Measurements from ENCODE around the gene HMGB4. TPM values are rescaled to one million over a fixed set of nuclear protein-coding genes. Genes with fewer than 3 reads are reported as not detected.

The HMGB4 gene
- polyA plus RNA-seq, 1 donor (not counting 4 experiments of a cell fraction or from before 2014, with no cell fraction given): not detected

DNA sequence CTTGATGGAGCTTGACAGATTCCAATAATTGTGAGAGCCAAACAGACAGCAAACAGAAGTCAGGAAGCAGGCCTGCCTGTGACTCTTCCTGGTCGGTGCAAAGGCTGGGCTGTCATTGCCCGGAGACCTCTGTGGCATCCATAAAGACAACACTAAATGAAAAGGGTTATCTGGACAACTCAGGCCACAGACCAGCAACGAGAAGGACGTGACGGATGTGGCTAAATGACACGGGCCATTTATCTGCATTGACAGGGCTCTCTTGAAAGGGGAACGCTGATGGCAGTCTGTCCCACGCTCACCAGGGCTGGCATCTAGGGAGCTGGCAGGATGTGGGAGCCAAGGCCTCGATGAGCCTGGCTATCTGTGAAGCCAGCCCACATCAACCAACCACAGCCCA, 35.0 kb downstream of the HMGB4 start:
- FAIRE-seq: no peak
- H3K4me1 ChIP-seq (ENCODE audit: control insufficient read depth, extremely low read depth, insufficient read depth, low read length): peaks cover 11% of the 10 kb centered on the region
- no peaks in the 10 kb centered on the region for H4K20me1 ChIP-seq (ENCODE audit: control insufficient read depth, extremely low read depth, insufficient read depth, low read length)
- H3K9ac ChIP-seq (ENCODE audit: control insufficient read depth, extremely low read depth, insufficient read depth, low read length): no peak overlapping the region
- no peak overlapping the region for H2AFZ ChIP-seq (ENCODE audit: control insufficient read depth, low read length)
- DNase-seq (ENCODE audit: low read depth, low spot score): no peak
- H3K79me2 ChIP-seq (ENCODE audit: control insufficient read depth, insufficient read depth, low read length): no peaks in the 10 kb centered on the region
- H3K27ac ChIP-seq (ENCODE audit: control insufficient read depth, insufficient read depth, low read length): no peak overlapping the region
- no peak overlapping the region for H3K4me2 ChIP-seq (ENCODE audit: control insufficient read depth, extremely low read depth, insufficient read depth, low read depth, low read length)
- H3K36me3 ChIP-seq (ENCODE audit: control insufficient read depth in 2 of 2, extremely low read depth in 1 of 2, insufficient read depth in 2 of 2, low read length in 2 of 2): no peaks in the 10 kb centered on the region
- dilution Hi-C loops (cut with MboI; ENCODE audit: extremely low pct_ligation_motif_present, low sequenced_read_pairs): no loop called here
- H3K9me3 ChIP-seq (ENCODE audit: control insufficient read depth, low read depth, low read length): no peaks in the 10 kb centered on the region
- no peak for TF ChIP-seq EZH2 (IDR thresholded peaks at IDR 0.05; ENCODE audit: low read length)
- TF ChIP-seq, protein P1, sequence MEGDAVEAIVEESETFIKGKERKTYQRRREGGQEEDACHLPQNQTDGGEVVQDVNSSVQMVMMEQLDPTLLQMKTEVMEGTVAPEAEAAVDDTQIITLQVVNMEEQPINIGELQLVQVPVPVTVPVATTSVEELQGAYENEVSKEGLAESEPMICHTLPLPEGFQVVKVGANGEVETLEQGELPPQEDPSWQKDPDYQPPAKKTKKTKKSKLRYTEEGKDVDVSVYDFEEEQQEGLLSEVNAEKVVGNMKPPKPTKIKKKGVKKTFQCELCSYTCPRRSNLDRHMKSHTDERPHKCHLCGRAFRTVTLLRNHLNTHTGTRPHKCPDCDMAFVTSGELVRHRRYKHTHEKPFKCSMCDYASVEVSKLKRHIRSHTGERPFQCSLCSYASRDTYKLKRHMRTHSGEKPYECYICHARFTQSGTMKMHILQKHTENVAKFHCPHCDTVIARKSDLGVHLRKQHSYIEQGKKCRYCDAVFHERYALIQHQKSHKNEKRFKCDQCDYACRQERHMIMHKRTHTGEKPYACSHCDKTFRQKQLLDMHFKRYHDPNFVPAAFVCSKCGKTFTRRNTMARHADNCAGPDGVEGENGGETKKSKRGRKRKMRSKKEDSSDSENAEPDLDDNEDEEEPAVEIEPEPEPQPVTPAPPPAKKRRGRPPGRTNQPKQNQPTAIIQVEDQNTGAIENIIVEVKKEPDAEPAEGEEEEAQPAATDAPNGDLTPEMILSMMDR (optimal IDR thresholded peaks at IDR 0.05 in 1 of 3, IDR thresholded peaks at IDR 0.05 in 1 of 3, conservative IDR thresholded peaks at IDR 0.05 in 1 of 3; ENCODE audit: extremely low read depth in 1 of 3, insufficient read depth in 2 of 3, low read length in 3 of 3): no peak
- no peaks in the 10 kb centered on the region for H3K9me1 ChIP-seq (ENCODE audit: control insufficient read depth, extremely low read depth, insufficient read depth, low read length)
- no peaks in the 10 kb centered on the region for H3K27me3 ChIP-seq (ENCODE audit: control insufficient read depth, extremely low read depth, insufficient read depth, low read length)
- no peak overlapping the region for H3K4me3 ChIP-seq (ENCODE audit: control insufficient read depth in 2 of 3, extremely low read depth in 1 of 3, insufficient read depth in 2 of 3, low read depth in 1 of 3, low read length in 3 of 3)

DNA sequence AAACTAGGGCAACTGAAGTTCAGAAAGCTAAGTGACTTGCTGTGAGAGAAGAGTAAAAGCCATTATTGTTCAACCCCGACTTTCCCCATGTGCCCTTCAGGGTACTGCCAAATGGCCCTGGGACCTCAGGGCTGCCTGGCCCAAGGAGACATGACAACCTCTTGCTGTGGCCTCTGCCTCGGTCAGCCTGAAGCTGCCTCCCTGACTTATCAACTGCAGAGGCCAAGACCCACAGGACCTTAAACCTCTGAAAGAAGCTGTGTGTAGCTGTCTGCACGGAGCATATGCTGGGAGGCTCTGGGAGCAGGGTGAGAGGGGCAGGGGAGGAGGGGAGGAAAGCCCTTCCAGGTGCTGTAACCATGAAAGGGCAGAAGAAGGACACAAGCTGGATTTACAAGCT, 35.9 kb downstream of the HMGB4 start:
- Histone ChIP-seq H4K20me1 (ENCODE audit: control insufficient read depth, extremely low read depth, insufficient read depth, low read length) (no peaks in the 10 kb centered on the region), H3K4me2 (ENCODE audit: control insufficient read depth, extremely low read depth, insufficient read depth, low read depth, low read length) (no peak overlapping the region), H3K4me3 (ENCODE audit: control insufficient read depth in 2 of 3, extremely low read depth in 1 of 3, insufficient read depth in 2 of 3, low read depth in 1 of 3, low read length in 3 of 3) (no peak overlapping the region), H3K4me1 (ENCODE audit: control insufficient read depth, extremely low read depth, insufficient read depth, low read length) (peaks cover 11% of the 10 kb centered on the region), H3K9me3 (ENCODE audit: control insufficient read depth, low read depth, low read length) (no peaks in the 10 kb centered on the region), H2AFZ (ENCODE audit: control insufficient read depth, low read length) (no peak overlapping the region), H3K79me2 (ENCODE audit: control insufficient read depth, insufficient read depth, low read length) (no peaks in the 10 kb centered on the region), H3K9ac (ENCODE audit: control insufficient read depth, extremely low read depth, insufficient read depth, low read length) (no peak overlapping the region), H3K36me3 (ENCODE audit: control insufficient read depth in 2 of 2, extremely low read depth in 1 of 2, insufficient read depth in 2 of 2, low read length in 2 of 2) (no peaks in the 10 kb centered on the region), H3K27me3 (ENCODE audit: control insufficient read depth, extremely low read depth, insufficient read depth, low read length) (no peaks in the 10 kb centered on the region), H3K27ac (ENCODE audit: control insufficient read depth, insufficient read depth, low read length) (no peak overlapping the region), H3K9me1 (ENCODE audit: control insufficient read depth, extremely low read depth, insufficient read depth, low read length) (no peaks in the 10 kb centered on the region)
- dilution Hi-C loops (cut with MboI; ENCODE audit: extremely low pct_ligation_motif_present, low sequenced_read_pairs): no loop called here
- no peak for DNase-seq (ENCODE audit: low read depth, low spot score)
- no peak for FAIRE-seq
- TF ChIP-seq, protein P1 (optimal IDR thresholded peaks at IDR 0.05 in 1 of 3, IDR thresholded peaks at IDR 0.05 in 1 of 3, conservative IDR thresholded peaks at IDR 0.05 in 1 of 3; ENCODE audit: extremely low read depth in 1 of 3, insufficient read depth in 2 of 3, low read length in 3 of 3): no peak
- TF ChIP-seq EZH2 (IDR thresholded peaks at IDR 0.05; ENCODE audit: low read length): no peak

Measured in keratinocyte (primary cell).